Forelimb muscle (tissue), 1 donor: ENCODE measurements around the gene OR56A4. TPM values are rescaled to one million over a fixed set of nuclear protein-coding genes. Genes with fewer than 3 reads are reported as not detected.
"Not testable (repeated sequence)": the region's sequence is repeated elsewhere in the genome, so short reads cannot be mapped to it uniquely, and the experiment has no call there.

ENCODE experiments used
- DNase-seq: peaks from one replicate; pipeline ENCODE4 v3.0.0-alpha.2; 2013; ENCODE audit warnings: low read depth
- polyA plus RNA-seq: library from polyadenylated mRNA; unstranded; fragments of 120-200 nt; gene quantifications from one replicate; pipeline ENCODE4 v1.2.1, GENCODE V29; 2013; ENCODE audit not compliant: insufficient read length

OR56A4 gene
- polyA plus RNA-seq, 1 donor = not detected

DNA sequence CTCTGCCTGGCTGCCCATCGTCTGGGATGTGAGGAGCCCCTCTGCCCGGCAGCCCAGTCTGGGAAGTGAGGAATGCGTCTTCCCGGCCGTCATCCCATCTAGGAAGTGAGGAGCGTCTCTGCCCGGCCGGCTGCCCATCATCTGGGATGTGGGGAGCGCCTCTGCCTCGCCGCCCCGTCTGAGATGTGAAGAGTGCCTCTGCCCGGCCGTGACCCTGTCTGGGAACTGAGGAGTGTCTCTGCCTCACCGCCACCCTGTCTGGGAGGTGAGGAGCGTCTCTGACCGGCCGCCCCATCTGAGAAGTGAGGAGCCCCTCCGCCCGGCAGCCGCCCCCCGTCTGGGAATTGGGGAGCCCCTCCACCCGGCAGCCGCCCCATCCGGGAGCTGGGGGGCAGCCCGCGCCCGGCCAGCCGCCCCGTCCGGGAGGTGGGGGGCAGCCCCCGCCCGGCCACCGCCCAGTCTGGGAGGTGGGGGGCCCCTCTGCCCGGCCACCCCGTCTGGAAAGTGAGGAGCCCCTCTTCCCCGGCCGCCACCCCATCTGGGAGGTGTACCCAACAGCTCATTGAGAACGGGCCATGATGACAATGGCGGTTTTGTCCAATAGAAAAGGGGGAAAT, 45.9 kb downstream of the OR56A4 start:
- not testable (repeated sequence) for DNase-seq

DNA sequence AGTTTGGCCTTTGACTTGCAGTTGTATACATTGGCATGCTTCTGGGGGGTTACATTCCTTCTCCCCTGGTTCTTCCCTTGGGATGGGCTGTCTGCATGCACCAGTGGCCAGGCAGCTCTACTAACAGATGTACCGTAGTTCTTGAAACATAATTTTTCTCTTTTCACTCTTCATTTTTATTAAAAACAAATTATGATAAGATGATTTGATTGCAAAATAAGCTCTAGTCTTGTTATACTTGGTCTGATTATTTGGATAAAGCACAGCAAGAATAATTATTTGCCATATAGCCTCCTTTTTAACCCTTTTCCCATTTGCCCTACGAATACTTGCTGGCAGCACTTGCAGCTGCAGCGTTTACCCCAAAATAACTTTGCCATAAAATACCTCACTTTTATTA, 51.2 kb downstream of the OR56A4 start:
- DNase-seq = no peak

Other genes with a start within 250 kb of the OR56A4 start
- not detected for gene OR52N5, start 223.6 kb downstream of the OR56A4 start, polyA plus RNA-seq
- gene OR52N1, start 215.7 kb downstream of the OR56A4 start, polyA plus RNA-seq = not detected
- gene OR52N2, start 198.0 kb downstream of the OR56A4 start, polyA plus RNA-seq = not detected
- gene OR52E6, start 165.0 kb downstream of the OR56A4 start, polyA plus RNA-seq = not detected
- gene OR52E8, start 149.3 kb downstream of the OR56A4 start, polyA plus RNA-seq = not detected
- gene OR52E4, start 126.3 kb downstream of the OR56A4 start, polyA plus RNA-seq = not detected
- not detected for gene OR52E5, start 113.7 kb downstream of the OR56A4 start, polyA plus RNA-seq
- not detected for gene OR56A3, start 64.7 kb downstream of the OR56A4 start, polyA plus RNA-seq
- gene OR56A5, start 38.5 kb downstream of the OR56A4 start, polyA plus RNA-seq = not detected
- gene OR52L1, start 20.0 kb downstream of the OR56A4 start, polyA plus RNA-seq = not detected
- not detected for gene OR56A1, start 23.8 kb upstream of the OR56A4 start, polyA plus RNA-seq
- gene OR56B4, start 100.7 kb upstream of the OR56A4 start, polyA plus RNA-seq = not detected
- not detected for gene OR52B2, start 163.4 kb upstream of the OR56A4 start, polyA plus RNA-seq
- gene OR52W1, start 192.3 kb upstream of the OR56A4 start, polyA plus RNA-seq = not detected
- gene C11orf42, start 198.6 kb upstream of the OR56A4 start, polyA plus RNA-seq = 0.24 TPM
- gene FHIP1B, start 227.7 kb upstream of the OR56A4 start, polyA plus RNA-seq = 24.1 TPM
- 0.15 TPM for gene CNGA4, start 232.1 kb upstream of the OR56A4 start, polyA plus RNA-seq